NCI-H510A (cell line): ENCODE results near the gene ALOX5AP.

ENCODE experiments used
- DNase-seq: peaks from one replicate; lab custom pipeline; 2025; lab: John Stamatoyannopoulos, UW

ALOX5AP gene

DNA sequence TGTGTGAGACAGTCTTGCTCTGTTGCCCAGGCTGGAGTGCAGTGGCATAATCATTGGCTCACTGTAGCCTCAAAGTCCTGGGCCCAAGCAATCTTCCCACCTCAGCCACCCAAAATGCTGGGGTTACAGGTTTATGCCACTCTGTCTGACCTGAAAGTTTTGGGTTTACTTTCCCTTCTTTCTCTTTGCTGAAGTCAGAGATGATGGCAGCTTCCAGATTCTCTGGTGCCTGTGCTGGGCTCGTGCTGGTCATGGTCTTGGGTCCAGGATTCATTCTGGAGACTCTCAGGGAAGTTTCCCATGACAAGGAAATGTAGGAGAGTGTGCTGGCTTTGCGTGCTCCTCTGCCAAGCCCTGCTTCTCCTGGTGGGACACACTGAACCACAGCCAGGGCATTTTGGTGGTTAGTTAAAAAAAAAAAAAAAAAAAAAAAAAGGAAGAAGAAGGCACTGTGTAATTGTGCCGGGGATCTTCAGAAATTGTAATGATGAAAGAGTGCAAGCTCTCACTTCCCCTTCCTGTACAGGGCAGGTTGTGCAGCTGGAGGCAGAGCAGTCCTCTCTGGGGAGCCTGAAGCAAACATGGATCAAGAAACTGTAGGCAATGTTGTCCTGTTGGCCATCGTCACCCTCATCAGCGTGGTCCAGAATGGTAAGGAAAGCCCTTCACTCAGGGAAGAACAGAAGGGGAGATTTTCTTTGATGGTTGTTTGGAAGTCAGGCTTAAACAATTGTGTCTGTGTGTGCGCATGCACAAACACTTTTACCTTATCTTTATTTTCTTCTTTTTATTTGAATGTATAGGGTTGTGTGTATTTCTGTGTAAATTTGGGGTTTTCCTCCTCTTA lies at the start of gene ALOX5AP:
ALOX5AP (plus strand) TSS at position 519 of the 847 bp plus-strand sequence; CDS start at position 582, 63 bp downstream.
- no peak for DNase-seq

DNA sequence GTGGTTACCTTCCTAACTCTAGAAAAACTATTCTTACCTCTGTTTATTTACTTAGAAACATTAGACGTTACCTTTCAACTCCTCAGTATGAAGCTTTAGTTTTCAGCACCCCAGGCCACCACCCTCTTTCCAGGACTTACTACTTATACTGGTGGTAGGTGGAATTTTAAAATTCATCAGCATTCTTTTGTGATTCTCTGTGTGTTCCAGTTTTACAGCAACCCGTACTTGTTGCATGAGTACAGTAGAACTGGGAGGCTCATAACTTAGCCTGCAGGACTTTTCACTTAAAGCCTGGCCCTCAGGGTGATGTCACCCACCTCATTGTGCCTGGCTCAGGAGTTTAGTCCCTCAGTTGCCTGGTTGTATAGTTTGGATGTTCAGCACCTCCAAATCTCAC lies 49.4 kb upstream of the ALOX5AP start:
- DNase-seq: no peak

DNA sequence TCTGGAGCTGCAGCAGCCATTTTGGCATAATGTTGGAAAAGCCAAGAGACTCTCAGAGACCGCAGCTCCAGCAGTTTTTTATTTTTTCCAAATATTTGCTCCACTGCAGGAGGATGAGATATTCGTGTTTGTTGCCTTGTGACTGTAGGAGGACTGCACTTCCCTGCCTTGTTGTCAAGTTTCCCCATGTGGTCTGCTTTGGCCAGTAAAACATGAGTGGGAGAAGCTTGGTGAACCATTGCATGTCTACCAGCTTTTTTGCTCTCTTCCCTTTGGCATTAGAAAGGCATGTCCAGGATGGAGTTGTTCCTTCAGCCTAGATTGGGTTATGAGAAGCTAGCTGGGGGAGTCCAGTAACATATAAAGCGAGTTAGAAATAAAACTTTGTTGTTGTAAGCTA lies 47.7 kb upstream of the ALOX5AP start:
- DNase-seq: no peak

DNA sequence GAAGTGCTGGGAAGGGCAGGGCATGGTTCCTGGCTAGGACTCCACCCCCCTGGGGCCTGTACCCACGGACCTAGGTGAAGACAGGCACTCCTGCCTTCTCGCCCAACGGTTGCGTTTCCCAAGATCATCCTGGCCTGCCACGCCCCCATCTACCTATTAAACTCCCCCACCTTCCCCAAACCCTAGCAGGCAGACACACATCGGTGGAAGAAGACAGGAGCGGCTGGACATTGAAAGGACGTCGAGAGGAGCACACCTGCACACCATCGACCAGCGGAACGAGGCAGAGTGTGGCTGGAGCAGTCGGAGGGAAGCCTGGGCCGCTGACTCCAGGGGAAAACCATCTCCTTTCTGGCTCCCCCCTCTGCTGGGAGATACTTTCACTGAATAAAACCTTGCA lies 45.6 kb upstream of the ALOX5AP start:
- no peak for DNase-seq

DNA sequence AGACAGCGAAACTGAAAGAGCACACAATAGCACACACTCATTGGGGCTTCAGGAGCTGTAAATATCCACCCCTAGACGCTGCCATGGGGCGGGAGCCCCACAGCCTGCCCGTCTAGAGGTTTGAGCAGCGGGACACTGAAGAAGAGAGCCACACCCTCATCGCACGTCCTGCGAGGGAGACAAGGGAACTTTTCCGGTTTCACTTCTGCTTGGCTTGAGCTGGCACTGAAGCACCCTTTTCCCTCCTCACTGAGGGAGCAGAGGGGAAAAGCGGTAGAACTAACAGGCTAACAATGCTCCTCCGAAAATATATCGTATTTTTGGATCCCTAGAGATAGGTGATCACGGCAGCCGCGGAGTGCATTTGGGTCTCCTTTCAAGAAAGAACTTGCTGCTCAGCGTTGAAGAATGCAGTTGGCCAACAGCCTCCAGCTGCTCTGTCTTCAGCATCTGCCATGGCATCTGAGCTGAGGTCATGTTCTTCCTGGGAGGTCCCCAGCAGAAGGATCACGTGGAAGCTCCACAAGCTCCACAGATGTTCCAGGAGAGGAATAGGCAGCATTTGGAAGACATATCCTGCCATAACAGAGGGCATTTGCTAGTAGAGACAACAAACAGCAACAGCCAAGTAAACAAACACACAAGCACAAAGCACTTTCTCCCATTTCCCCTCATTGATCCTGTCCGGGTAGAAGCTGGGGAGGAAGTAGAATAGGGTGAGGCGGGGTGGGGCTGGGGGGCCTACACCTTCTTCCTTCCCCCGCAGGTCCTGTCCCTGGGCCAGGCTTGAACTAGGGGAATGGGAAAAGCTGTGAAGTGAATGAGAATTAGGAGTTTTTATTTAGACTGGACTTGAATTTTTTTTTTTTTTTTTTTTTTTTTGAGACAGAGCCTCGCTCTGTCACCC lies 44.8 kb upstream of the ALOX5AP start:
- DNase-seq: no peak

DNA sequence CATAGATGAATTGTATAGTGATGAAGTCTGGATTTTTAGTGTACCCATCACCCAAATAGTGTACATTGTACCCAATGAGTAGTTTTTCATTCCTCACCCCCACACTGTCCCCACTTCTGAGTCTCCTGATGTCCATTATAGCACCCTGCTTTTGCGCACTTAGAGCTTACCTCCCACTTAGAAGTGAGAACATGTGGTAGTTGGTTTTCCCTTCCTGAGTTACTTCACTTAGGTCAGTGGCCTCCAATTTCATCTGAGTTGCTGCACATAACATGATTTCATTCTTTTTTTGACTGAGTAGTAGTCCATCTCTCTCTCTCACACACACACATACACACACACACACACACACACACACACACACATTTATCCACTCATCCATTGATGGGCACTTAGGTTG lies 43.2 kb upstream of the ALOX5AP start:
- DNase-seq: no peak

DNA sequence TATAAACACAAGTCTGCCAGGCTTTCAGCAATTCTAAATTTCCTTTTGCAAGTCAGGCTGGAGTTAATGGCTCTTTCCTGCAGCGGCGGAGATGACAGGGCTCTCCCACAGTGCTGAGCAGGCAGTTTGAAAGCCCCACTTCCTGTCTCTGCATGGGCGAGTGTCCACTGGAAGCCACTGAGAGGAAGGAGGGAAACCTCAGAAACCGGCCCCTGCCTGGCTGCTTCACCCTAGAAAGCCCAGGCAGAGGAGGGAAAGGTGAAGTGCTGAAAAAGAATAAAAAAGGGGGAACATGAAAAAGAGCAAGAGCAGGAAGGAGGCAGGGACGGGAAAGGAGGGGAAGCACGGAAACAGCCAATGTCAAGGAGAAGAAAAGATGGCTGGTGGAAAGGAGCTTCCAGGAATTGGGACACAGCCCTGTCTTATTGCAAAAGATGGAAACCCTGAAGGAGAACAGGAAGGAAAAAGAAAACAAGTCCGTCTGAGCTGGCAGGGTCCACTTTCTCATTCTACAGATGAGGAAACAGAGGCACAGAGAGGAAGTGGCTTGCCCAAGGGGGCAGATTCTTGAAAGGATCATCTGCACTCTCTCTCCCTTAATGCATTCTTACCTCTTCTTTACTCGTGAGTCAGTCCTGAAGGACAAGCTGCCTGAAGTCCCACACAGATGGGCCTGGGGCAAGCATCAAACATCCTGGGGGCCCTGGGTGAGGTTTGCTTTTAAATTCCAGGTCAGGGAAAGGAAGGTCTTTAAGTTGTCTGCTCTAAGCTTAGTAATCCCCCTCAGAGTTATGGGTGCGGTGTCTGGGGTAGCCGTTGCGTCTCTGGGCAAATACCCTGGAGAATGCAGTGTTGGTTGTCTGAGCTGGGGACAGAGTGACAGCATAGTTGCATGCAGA lies 38.8 kb upstream of the ALOX5AP start:
- no peak for DNase-seq

DNA sequence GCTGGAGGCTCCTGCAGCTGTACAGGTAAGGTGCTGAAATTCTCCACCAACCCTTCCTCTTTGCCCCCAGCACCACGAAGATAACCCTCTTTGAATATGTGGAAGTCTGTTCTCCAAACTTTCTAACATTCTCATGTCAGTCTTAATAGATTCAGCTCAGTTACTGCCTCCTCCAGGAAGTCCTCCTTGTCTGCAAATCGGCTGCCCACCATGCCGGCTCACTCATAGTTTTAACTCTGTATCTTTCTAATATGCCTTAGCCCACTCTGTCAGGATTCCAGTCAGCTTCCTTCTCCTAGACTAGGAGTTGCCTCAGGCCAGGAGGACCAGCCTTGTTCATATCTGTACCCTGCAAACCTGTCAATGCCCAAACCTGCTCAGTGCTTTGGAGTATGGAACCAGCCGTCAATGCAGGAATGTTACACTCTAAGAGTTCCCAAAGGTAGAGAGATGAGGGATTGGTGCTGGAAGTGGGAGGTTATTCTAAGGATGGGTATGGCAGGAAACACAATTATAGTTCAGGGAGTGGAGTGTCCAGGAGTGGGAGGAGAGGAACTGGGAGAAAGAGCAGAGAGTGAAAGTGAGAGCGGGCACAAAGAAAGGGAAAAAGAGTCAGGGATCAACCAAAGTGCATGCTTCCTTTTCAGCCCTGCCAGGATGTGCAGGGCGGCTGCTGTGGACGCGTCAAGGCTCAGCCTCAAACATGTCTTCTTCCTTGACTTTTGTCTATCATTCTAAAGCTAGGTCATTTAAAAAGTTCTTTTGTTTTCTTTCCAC lies 38.0 kb upstream of the ALOX5AP start:
- DNase-seq: no peak

DNA sequence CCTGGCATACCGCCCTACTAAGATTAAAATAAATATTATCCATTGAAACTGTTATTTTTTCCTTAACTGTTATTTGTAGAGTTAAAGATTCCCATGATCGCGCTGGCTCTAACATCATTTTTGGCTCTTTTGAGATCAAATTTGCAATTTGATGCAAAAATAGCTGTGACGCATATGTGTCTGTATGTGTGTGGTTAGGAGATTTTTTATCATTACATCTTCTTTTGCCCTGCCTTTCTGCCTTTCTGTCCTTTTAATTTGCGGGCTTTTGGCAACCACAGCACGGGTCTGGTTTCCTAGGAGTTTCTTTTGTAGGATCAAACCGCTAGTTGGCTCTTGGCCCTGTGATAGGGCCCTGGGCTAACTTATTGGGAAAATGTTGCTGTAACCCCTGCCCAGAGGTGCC lies 37.3 kb upstream of the ALOX5AP start:
- DNase-seq: no peak

DNA sequence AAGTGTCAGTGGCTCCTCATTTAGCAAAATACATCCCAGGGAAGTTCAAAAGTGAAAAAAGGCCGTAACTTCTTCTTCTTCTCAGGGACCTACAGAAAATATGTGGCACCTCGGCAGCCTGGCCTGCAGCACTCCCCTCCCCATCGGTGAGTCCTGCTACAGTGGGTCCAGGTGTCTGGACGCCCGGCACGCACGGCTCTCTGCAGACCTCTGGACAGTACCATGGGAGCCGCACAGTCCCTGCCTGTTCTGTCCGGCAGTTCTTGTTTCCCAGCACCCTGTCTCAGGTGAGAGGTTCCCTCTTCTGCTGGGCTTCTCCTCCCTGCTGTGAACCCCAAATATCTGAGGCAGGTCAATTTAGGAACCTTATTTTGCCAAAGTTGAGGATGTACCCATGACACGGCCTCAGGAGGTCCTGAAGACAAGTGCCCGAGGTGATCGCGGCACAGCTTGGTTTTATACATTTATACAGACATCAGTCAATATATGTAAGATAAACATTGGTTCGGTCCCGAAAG lies 36.8 kb upstream of the ALOX5AP start:
- DNase-seq: no peak

DNA sequence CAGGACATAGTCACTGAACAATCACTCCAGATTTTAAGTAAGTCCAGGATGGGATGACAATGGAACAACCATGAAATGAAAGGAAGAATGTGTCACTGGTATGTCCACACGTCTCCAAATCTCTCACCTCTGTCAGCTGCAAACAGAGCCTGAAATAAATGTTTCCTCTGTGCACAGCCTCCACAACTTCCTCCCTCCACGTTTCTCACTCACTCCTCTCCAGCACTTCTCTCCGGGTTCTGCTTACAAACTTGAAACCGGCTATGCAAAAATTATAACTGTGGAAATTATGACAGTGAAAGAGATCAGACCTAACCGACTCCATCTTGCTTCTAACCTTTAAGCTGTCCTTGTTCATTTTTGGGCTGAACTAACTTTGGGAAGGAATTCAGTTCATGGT lies 35.0 kb upstream of the ALOX5AP start:
- no peak for DNase-seq

DNA sequence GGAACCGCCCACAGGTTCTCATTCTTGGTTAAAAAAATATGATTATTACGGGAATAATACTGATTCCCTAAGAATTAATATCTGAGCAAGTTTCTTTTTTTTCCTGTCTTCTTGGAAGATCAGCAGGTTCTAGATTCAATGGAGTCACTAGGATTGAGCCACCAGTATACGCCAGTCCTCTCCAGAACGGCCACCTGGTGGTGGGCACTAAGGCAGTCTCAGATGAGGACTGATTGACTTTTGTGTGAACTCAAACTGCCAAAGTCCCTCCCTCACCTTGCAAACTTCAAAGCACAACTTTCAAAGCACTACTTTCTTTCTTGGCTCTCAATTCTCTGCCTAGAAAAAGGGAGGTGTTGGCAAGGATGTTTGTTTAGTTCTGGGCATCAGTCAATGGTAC lies 33.3 kb upstream of the ALOX5AP start:
- DNase-seq: no peak

DNA sequence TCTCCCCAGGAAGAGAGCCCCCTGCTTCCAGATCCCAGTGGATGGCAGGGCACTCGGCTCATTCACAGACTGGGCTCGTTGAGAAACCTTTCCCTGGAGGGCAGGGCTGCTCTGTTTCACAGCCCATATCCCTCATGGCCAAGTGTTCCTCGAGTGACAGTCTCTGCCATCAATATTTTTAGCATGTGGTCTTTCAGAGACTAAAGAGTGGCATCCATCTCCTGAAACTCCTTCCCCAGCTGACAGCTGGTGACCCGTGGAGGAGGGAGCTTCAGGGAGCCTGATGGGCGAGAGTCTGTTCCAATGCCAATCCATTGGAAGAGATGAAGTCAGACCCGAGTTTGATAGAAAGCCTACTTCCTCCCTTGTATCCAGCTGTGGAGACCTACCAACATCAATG lies 30.7 kb upstream of the ALOX5AP start:
- DNase-seq: no peak

DNA sequence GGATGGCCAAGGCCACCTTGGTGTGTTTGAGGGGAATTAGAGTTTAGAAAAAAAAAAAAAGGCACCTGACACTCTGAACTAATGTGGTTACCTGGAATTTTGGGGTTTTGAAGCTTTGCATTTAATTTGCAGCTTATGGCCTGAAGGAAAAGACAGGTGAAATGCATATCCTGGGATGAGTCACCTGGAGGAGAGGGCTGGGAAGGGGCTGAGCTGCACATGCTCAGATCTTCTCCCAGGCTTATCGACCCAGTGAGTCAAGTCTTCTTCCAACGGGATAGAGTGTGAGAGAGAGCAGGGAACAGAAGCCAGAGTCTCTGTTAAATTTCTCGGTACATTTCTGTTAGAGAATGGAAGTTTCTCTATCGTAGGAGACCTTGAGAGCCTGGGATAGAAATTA lies 29.7 kb upstream of the ALOX5AP start:
- no peak for DNase-seq

DNA sequence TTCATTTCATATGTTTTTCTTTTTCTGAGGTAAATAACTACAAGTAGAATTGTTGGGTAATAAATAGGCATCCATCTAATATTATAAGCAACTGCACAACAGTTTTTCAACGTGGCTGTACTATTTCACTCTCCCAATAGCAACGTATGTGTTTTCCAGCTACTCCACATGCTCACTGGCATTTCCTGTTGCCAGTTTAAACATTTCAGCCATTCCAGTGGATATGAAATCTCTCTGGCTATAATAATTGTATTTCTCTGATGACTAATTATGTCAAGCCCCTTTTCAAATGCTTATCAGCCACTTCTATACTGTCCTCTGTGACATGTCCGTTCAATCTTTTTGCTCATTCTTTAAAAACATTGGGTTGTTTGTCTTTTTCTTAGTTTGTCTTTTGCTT lies 26.8 kb upstream of the ALOX5AP start:
- no peak for DNase-seq

DNA sequence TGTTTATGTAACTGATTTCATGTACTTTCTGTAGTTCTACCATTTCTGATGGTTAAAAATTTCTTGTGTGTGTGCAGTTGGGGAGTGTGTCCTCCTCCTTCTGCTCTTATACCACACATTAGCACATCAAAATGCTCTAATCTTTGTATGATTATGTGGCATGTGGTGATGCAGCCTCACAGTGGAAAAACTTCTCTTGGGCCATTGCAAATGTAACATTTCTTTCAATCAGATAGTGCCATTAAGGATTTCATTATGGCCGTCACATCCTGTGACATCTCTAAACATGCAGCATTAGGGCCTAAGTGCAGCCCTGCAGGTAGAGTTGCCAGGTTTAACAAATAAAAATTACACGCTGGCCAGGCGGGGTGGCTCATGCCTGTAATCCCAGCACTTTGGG lies 24.9 kb upstream of the ALOX5AP start:
- no peak for DNase-seq

DNA sequence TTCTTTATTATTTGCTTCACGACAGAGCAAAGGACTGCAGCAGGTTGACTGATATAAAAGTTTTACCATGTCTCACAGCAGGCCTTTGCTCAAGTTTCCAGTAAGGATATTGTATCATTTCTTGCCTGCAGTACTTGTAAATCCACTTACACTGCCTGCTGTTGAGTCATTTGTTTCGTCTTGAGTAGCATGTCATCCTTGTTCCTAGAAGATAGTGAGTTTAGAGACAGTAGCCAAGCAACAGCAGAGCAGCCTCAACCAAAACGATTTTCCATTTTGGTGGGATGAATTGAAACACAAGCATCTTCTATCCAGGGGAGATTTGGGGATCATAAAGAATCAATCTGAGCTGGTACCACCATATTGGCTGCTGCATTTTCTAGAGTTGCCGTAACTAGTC lies 24.0 kb upstream of the ALOX5AP start:
- no peak for DNase-seq

DNA sequence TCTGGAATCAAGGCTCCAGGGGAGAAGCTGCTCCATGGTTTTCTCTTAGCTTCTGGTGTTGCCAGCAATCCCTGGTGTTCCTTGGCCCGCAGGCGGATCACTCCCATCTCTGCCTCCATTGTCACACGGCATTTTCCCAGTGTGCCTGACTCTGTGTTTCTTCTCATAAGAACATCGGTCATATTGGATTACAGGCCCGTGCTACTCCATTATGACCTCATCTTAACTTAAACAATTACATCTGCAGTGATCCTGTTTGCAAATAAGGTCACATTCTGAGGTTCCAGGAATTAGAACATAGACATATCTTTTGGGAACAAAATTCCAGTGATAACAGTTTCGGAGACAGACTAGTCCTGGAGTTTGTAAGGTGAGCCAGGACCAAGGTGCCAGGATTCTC lies 23.5 kb upstream of the ALOX5AP start:
- DNase-seq: no peak

DNA sequence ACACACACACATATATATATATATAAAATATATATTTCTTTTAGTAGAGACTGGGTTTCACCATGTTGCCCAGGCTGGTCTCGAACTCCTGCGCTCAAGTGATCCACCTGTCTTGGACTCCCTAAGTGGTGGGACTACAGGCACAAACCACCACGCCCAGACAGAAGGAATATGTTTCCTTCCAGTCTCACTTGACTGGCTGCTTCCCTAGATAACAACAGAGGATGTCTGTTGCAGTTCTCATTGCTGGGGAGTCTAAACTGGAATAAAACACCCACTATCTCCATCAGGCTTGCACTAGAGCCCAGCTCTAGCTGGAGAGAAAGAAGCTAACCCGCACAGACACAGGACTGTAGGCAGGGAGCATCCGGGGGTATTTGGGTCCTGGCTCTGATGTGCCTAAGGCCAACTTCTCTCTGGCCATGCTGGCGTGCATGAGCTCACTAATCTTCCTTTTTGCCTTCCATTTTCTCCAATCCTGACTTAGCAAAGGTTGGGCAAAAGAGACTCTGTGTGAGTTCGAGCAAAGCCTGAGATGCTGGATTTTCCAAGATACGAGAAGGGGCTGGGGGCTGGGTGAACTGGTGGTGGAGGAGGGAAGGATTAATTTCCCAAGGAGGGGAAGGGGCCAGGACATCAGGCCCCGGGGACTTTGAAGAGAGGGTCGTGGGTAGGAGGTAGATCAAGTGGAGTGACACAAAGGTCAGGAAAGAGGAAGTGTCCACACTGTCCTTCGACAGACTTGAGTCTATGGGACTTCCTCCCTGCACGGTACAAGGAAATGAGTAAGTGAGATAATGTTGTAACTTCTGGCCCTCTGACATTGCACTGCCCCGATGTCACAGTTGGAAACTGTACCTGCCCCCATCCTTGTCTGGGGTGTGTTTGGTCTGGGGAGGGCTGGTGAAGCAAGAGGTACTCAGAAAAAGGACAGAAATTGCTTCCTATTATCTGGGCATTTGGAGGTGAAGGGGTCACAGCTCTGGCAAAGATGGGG lies 22.5 kb upstream of the ALOX5AP start:
- DNase-seq: no peak
